T follicular helper cell (primary cell): ENCODE results near the gene EMC7.

Source experiments
- DNase-seq: peaks from one replicate; pipeline ENCODE4 v3.0.0-alpha.2; 2020; ENCODE audit warnings: low read depth

Gene EMC7

GRCh38 chr15:34038871-34039789, 62.5 kb downstream of the EMC7 start, which contains the start of gene AVEN:
Gene AVEN (minus strand): TSS chr15:34039204. CDS start chr15:34039046, 158 bp downstream.
- DNase-seq: peak; percentile 35

DNA sequence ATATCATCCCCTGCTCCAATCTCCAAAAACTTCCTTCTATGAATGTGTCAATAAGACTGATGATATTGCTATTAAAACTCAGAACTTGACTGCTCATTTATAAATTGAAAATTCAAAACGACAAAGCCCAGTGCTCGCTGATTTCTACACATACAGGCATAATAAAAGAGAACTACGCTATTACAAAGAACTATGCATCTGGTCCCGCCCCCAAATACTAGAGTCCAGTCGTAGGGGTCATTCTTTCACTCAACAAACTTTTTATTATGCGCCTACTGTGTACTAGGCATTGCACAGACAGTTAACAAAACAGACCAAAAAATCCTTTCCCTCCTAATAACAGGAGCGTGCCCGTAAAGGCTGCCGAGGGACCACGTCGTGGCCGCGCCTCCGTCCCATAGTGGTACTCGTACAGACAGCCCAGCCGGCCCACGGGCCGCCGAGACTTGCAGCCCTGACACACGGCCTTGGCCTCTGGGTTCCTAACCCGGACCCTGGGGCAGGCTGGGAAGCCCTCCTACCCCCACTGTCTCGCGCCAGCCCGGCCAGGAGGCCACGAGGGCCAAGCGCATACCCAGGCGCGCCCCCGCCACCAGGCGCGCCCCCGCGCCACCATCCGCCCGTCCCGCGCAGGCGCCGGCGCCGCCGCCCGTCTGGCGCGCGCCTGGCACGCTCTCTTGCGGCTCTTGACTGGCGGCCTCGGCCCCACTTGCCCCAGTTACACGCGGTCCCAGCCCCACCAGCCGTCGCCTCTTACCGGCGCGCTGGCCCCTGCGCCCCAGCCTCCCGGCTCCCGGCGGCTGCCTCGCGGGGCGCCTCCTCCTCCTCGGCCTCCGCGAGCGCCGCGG, 63.4 kb downstream of the EMC7 start:
- DNase-seq: peak; percentile 45
